Endothelial cell of umbilical vein (primary cell): ENCODE data around the gene SPTB.
A peak's percentile ranks its signal among the peaks of the same experiment; 100 is the strongest.

Source experiments
- EZH2 ChIP-seq: IDR thresholded peaks from 2 replicates; pipeline ENCODE4 v1.6.1; 2012; ENCODE audit warnings: borderline replicate concordance, low read depth, mild to moderate bottlenecking, moderate library complexity, low read length, inconsistent platforms; ENCODE audit not compliant: severe bottlenecking
- POLR2A ChIP-seq: IDR thresholded peaks from 2 replicates; pipeline ENCODE4 v1.6.1; 2012; ENCODE audit warnings: low read depth, mild to moderate bottlenecking, control low read depth, low read length
- TF ChIP-seq, protein P1 (sequence below), 2 donors: IDR thresholded peaks; 1 replicate in 1 of 2; 2 replicates in 1 of 2; pipeline ENCODE4 v1.5.1; 2011; ENCODE audit warnings: low read length in 2 of 2, mild to moderate bottlenecking in 2 of 2, moderate library complexity in 2 of 2, control low read depth in 1 of 2, inconsistent platforms in 1 of 2, low read depth in 1 of 2; ENCODE audit not compliant: insufficient read depth in 1 of 2; ENCODE audit errors: extremely low read depth in 1 of 2

DNA sequence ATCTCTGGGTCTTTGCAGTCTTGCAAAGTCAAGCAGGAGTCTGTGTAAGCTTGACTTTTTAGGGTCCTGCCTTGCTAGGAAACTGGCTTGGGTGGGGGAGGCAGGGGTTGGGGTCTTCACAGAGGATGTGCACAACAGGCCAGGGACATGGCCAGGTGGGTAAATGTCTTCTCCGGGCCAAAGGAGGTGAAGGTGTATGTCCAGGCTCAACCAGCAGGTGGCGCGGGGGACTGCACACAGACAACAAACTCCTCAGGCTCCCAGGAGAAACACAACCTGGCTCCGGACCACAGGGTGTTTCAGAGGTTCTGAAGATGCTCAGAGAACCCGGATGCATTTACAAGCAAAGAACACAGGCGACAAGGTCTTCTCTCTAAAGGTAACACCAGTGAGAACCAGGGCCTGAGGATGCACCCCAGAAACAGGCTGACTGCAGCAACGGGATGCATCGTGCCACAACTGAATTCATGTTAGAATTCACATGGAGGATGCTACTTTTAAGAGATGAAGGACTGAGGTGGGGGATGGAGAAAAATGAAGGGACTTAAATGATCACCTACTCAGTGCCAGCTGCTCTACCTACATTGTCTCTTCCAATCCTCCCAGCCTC, 119.5 kb downstream of the SPTB start:
- TF ChIP-seq POLR2A (no peak), EZH2 (no peak)
- TF ChIP-seq, protein P1, sequence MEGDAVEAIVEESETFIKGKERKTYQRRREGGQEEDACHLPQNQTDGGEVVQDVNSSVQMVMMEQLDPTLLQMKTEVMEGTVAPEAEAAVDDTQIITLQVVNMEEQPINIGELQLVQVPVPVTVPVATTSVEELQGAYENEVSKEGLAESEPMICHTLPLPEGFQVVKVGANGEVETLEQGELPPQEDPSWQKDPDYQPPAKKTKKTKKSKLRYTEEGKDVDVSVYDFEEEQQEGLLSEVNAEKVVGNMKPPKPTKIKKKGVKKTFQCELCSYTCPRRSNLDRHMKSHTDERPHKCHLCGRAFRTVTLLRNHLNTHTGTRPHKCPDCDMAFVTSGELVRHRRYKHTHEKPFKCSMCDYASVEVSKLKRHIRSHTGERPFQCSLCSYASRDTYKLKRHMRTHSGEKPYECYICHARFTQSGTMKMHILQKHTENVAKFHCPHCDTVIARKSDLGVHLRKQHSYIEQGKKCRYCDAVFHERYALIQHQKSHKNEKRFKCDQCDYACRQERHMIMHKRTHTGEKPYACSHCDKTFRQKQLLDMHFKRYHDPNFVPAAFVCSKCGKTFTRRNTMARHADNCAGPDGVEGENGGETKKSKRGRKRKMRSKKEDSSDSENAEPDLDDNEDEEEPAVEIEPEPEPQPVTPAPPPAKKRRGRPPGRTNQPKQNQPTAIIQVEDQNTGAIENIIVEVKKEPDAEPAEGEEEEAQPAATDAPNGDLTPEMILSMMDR (IDR thresholded peaks at IDR 0.05; ENCODE audit: extremely low read depth in 1 of 2, insufficient read depth in 1 of 2, low read depth in 1 of 2, low read length in 2 of 2): peak; percentile 68 to 74
